Measurements from ENCODE around the gene ACMSD. TPM values are rescaled to one million over a fixed set of nuclear protein-coding genes. Genes with fewer than 3 reads are reported as not detected.

Gene ACMSD
- total and polyA plus RNA-seq, 10 of the 15 experiments (the other 5 are each of a cell fraction or from before 2014, with no cell fraction given), result 0.08 TPM; not detected in 9

GRCh38 chr2:134917360-134917865, 79.0 kb downstream of the ACMSD start (continued):
- TF ChIP-seq CUX1 (IDR thresholded peaks at IDR 0.05; ENCODE audit: insufficient replicate concordance, low read depth, low read length), result no peak
- TF ChIP-seq, protein P1, sequence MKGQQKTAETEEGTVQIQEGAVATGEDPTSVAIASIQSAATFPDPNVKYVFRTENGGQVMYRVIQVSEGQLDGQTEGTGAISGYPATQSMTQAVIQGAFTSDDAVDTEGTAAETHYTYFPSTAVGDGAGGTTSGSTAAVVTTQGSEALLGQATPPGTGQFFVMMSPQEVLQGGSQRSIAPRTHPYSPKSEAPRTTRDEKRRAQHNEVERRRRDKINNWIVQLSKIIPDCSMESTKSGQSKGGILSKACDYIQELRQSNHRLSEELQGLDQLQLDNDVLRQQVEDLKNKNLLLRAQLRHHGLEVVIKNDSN (IDR thresholded peaks at IDR 0.05; ENCODE audit: borderline replicate concordance, extremely low read length, insufficient read depth, low read depth, low read length), result no peak
- TF ChIP-seq MEF2B (IDR thresholded peaks at IDR 0.05; ENCODE audit: partially characterized antibody, poor library complexity, severe bottlenecking), result peak; percentile 15

Data from GM12878 (cell line).